Mucosa of descending colon (tissue), 3 donors: ENCODE data around the gene ASB16. TPM values are rescaled to one million over a fixed set of nuclear protein-coding genes. Genes with fewer than 3 reads are reported as not detected.

Experiments
- ATAC-seq: fragments of 200-7000 bp; cut with Tn5 transposase; one replicate; pipeline ENCODE4 v1.9.1; 2020; ENCODE audit warnings: mild to moderate bottlenecking, moderate library complexity
- DNase-seq, 3 donors: peaks; one replicate each; pipeline ENCODE4 v3.0.0-alpha.2; 2020
- H3K36me3 ChIP-seq: fragments of 200-600 bp; one replicate; pipeline ENCODE4 v1.8.0; 2021; ENCODE audit warnings: low read depth, mild to moderate bottlenecking
- H3K4me1 ChIP-seq: fragments of 200-600 bp; one replicate; pipeline ENCODE4 v1.8.0; 2021; ENCODE audit warnings: low read depth, mild to moderate bottlenecking
- H3K4me3 ChIP-seq: fragments of 200-600 bp; one replicate; pipeline ENCODE4 v1.8.0; 2021; ENCODE audit warnings: mild to moderate bottlenecking
- H3K9me3 ChIP-seq: fragments of 200-600 bp; one replicate; pipeline ENCODE4 v1.8.0; 2021; ENCODE audit warnings: mild to moderate bottlenecking
- intact Hi-C, 2 donors: fragments of 100-400 bp; cut with DNase I in 1 of 2; cut with micrococcal nuclease in 1 of 2; formaldehyde crosslinking; loops; one replicate each; pipeline versions ENCODE4 v1.11.0 to v1.11.1; 2022; cut with DNase I, micrococcal nuclease
- total RNA-seq, 3 donors: library from RNA; stranded (reverse); fragmentation: NEBNext Ultra II Directional in 2 of 3; extraction: Animal tissue kit (Norgen Biotek cat#: 25700) in 2 of 3; gene quantifications; one replicate each; pipeline versions ENCODE4 v1.2.1 to v1.2.4, GENCODE V29; 2021 to 2023
- TF ChIP-seq, protein P1 (sequence below): fragments of 200-600 bp; IDR thresholded peaks from one replicate; pipeline ENCODE4 v1.8.0; 2022; ENCODE audit warnings: antibody characterized with exemption, mild to moderate bottlenecking
- donor health status: DM: no; HTN: no; CAD: no; lungs with moderate emphysema.
- donor health status: DM: no; HTN: no; CAD: no.
- donor health status: DM: no; HTN: yes; CAD: no.

The ASB16 gene
- total RNA-seq, 3 donors from 2014 or later = 0.29 to 1.7 TPM; not detected in 1

GRCh38 chr17:44174427-44174826, 3.9 kb downstream of the ASB16 start:
- Histone ChIP-seq H3K9me3 (no peaks in the 10 kb centered on the region), H3K4me3 (no peak overlapping the region), H3K36me3 (no peaks in the 10 kb centered on the region), H3K4me1 (no peaks in the 10 kb centered on the region)
- intact Hi-C loops = no loop called here
- TF ChIP-seq, protein P1, sequence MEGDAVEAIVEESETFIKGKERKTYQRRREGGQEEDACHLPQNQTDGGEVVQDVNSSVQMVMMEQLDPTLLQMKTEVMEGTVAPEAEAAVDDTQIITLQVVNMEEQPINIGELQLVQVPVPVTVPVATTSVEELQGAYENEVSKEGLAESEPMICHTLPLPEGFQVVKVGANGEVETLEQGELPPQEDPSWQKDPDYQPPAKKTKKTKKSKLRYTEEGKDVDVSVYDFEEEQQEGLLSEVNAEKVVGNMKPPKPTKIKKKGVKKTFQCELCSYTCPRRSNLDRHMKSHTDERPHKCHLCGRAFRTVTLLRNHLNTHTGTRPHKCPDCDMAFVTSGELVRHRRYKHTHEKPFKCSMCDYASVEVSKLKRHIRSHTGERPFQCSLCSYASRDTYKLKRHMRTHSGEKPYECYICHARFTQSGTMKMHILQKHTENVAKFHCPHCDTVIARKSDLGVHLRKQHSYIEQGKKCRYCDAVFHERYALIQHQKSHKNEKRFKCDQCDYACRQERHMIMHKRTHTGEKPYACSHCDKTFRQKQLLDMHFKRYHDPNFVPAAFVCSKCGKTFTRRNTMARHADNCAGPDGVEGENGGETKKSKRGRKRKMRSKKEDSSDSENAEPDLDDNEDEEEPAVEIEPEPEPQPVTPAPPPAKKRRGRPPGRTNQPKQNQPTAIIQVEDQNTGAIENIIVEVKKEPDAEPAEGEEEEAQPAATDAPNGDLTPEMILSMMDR = no peak
- no peak for DNase-seq
- ATAC-seq = no peak

DNA sequence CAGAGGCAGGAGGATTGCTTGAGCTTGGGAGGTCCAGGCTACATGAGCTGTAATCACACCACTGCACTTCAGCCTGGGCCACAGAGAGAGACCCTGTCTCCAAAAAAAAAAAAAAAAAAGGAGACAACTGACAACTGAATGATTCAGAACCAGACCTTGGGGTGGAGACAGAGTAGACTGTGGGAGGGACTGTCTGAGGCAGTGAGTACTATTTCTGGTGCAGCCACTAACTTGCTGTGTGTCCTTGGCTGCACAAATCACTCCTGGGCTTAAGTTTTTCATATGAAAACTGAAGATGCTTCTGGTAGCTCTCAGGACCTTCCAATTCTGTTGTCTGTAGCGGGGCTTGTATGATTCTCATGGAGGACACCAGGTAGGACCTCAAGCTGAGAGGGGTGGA, 5.8 kb downstream of the ASB16 start:
- ATAC-seq = no peak
- Histone ChIP-seq H3K9me3 (no peaks in the 10 kb centered on the region), H3K4me3 (no peak overlapping the region), H3K36me3 (no peaks in the 10 kb centered on the region), H3K4me1 (no peaks in the 10 kb centered on the region)
- DNase-seq = no peak
- intact Hi-C loops = no loop called here
- TF ChIP-seq, protein P1 = no peak

GRCh38 chr17:44176671-44177501, 6.4 kb downstream of the ASB16 start:
- ATAC-seq (no peak), DNase-seq (no peak)
- TF ChIP-seq, protein P1 = no peak
- Histone ChIP-seq H3K4me3 (no peak overlapping the region), H3K4me1 (no peaks in the 10 kb centered on the region), H3K36me3 (no peaks in the 10 kb centered on the region), H3K9me3 (no peaks in the 10 kb centered on the region)
- intact Hi-C loops = no loop called here

DNA sequence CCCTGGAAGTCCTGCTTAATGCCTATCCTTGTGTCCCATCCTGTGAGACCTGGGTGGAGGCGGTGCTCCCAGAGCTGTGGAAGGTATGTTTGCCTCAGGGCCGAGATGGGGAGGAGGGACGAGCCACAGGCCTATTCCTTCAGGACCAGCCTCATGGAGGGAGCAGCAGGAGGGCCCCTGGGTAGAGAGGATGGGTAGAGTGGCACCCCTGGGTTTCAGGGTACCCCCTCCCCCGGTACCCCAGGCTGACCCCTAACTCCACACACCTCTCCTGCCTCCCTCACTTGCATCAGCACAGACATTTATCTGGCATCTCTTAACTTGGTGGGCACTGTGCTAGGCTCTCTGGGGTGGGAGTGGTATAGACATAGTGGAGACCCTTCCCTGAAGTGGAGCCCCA, 7.1 kb downstream of the ASB16 start:
- TF ChIP-seq, protein P1 = no peak
- intact Hi-C loops = no loop called here
- no peak overlapping the region for H3K4me3 ChIP-seq
- DNase-seq (no peak), ATAC-seq (no peak)
- H3K9me3 ChIP-seq = no peaks in the 10 kb centered on the region
- H3K4me1 ChIP-seq = no peaks in the 10 kb centered on the region
- no peaks in the 10 kb centered on the region for H3K36me3 ChIP-seq

GRCh38 chr17:44178133-44178532, 7.6 kb downstream of the ASB16 start:
- intact Hi-C loops = no loop called here
- TF ChIP-seq, protein P1 = no peak
- no peaks in the 10 kb centered on the region for H3K36me3 ChIP-seq
- H3K4me3 ChIP-seq = no peak overlapping the region
- no peaks in the 10 kb centered on the region for H3K9me3 ChIP-seq
- DNase-seq (no peak), ATAC-seq (no peak)
- H3K4me1 ChIP-seq = no peaks in the 10 kb centered on the region
